CD14-positive monocyte (primary cell): Measurements from ENCODE around the gene SFTPD. TPM values are rescaled to one million over a fixed set of nuclear protein-coding genes. Genes with fewer than 3 reads are reported as not detected.
A peak's percentile ranks its signal among the peaks of the same experiment; 100 is the strongest.

Source experiments
- DNase-seq, 3 donors: peaks; one replicate each; pipeline ENCODE4 v3.0.0-alpha.2; 2011 to 2022
- H2AFZ ChIP-seq: 2 replicates; pipeline ENCODE4 v1.6.0; 2012; ENCODE audit warnings: mild to moderate bottlenecking, low read depth, low read length, inconsistent platforms; ENCODE audit not compliant: insufficient read depth, poor library complexity, severe bottlenecking
- H3K27ac ChIP-seq, 2 donors: 1 replicate in 1 of 2; 2 replicates in 1 of 2; pipeline ENCODE4 v1.5.1; 2012 to 2013; ENCODE audit warnings: low read length in 2 of 2, control low read depth in 1 of 2, inconsistent platforms in 1 of 2, low read depth in 1 of 2, mild to moderate bottlenecking in 1 of 2
- H3K27me3 ChIP-seq, 2 donors: one replicate each; pipeline versions ENCODE4 v1.6.0 to v1.6.1; 2011 to 2013; ENCODE audit warnings: low read length in 2 of 2; ENCODE audit not compliant: control insufficient read depth in 2 of 2, insufficient read depth in 2 of 2
- H3K36me3 ChIP-seq, 2 donors: replicated peaks in 1 of 2; 1 replicate in 1 of 2; 2 replicates in 1 of 2; pipeline versions ENCODE4 v1.5.1 to v1.6.1; 2012 to 2013; ENCODE audit warnings: low read length in 2 of 2, control low read depth in 1 of 2, inconsistent platforms in 1 of 2, mild to moderate bottlenecking in 1 of 2; ENCODE audit not compliant: insufficient read depth in 2 of 2, control insufficient read depth in 1 of 2
- H3K4me1 ChIP-seq, 2 donors: 1 replicate in 1 of 2; 2 replicates in 1 of 2; pipeline versions ENCODE4 v1.5.1 to v1.6.1; 2012 to 2013; ENCODE audit warnings: low read length in 2 of 2, control low read depth in 1 of 2, inconsistent platforms in 1 of 2, mild to moderate bottlenecking in 1 of 2, moderate library complexity in 1 of 2; ENCODE audit not compliant: insufficient read depth in 2 of 2, control insufficient read depth in 1 of 2
- H3K4me2 ChIP-seq: replicated peaks from 2 replicates; pipeline ENCODE3; 2012; ENCODE audit warnings: low read length, moderate library complexity, mild to moderate bottlenecking; ENCODE audit not compliant: poor library complexity, severe bottlenecking; ENCODE audit errors: extremely low read depth
- H3K4me3 ChIP-seq, 3 experiments: fragments of 200-600 bp in 1 of 3; sonication (generic) in 1 of 3; replicated peaks in 1 of 3; 1 replicate in 2 of 3; 2 replicates in 1 of 3; pipeline ENCODE4 v1.5.1; 2011 to 2013; ENCODE audit warnings: low read length in 3 of 3, mild to moderate bottlenecking in 3 of 3, control low read depth in 2 of 3, low read depth in 2 of 3, inconsistent platforms in 1 of 3, moderate library complexity in 1 of 3
- H3K79me2 ChIP-seq: 2 replicates; pipeline ENCODE4 v1.6.0; 2012; ENCODE audit warnings: mild to moderate bottlenecking, control low read depth, inconsistent platforms, low read length, moderate library complexity; ENCODE audit not compliant: insufficient read depth
- H3K9ac ChIP-seq: 2 replicates; pipeline ENCODE4 v1.6.0; 2017; ENCODE audit warnings: low read length, mild to moderate bottlenecking; ENCODE audit not compliant: insufficient read depth, poor library complexity, severe bottlenecking
- H3K9me3 ChIP-seq, 2 donors: replicated peaks in 1 of 2; 1 replicate in 1 of 2; 2 replicates in 1 of 2; pipeline versions ENCODE4 v1.5.1 to v1.6.1; 2012 to 2013; ENCODE audit warnings: low read length in 2 of 2, control low read depth in 1 of 2; ENCODE audit not compliant: control insufficient read depth in 1 of 2, insufficient read depth in 1 of 2
- H4K20me1 ChIP-seq: 2 replicates; pipeline ENCODE4 v1.6.0; 2012; ENCODE audit warnings: mild to moderate bottlenecking, low read length, control low read depth, moderate library complexity; ENCODE audit not compliant: insufficient read depth
- H3K27ac Mint-ChIP-seq, 7 donors: one replicate each; pipeline ENCODE4 v1.8.0; 2020; ENCODE audit warnings: mild to moderate bottlenecking in 7 of 7, mixed read lengths in 7 of 7, moderate library complexity in 6 of 7, inconsistent platforms in 2 of 7
- H3K27me3 Mint-ChIP-seq, 3 donors: one replicate each; pipeline ENCODE4 v1.8.0; 2021 to 2022; ENCODE audit warnings: low read depth in 3 of 3, mild to moderate bottlenecking in 3 of 3, mixed read lengths in 3 of 3, moderate library complexity in 3 of 3, inconsistent platforms in 1 of 3
- H3K36me3 Mint-ChIP-seq, 2 donors: one replicate each; pipeline ENCODE4 v1.8.0; 2020; ENCODE audit warnings: mixed read lengths in 2 of 2, inconsistent platforms in 1 of 2, mild to moderate bottlenecking in 1 of 2
- H3K4me1 Mint-ChIP-seq: one replicate; pipeline ENCODE4 v1.8.0; 2020; ENCODE audit warnings: mild to moderate bottlenecking, mixed read lengths
- H3K4me3 Mint-ChIP-seq, 2 donors: one replicate each; pipeline ENCODE4 v1.8.0; 2020; ENCODE audit warnings: mild to moderate bottlenecking in 2 of 2, mixed read lengths in 2 of 2, moderate library complexity in 1 of 2
- H3K9me3 Mint-ChIP-seq, 7 donors: one replicate each; pipeline ENCODE4 v1.8.0; 2020 to 2022; ENCODE audit warnings: mixed read lengths in 7 of 7, mild to moderate bottlenecking in 6 of 7, moderate library complexity in 6 of 7, inconsistent platforms in 2 of 7
- WGBS: methylation state at CpG from one replicate; pipeline ENCODE4 v1.1.5; 2013; ENCODE audit warnings: missing lambda C conversion rate; ENCODE audit not compliant: insufficient coverage; 5-methylcytosine and 5-hydroxymethylcytosine counted together
- intact Hi-C, 2 donors: fragments of 100-400 bp; cut with micrococcal nuclease; formaldehyde crosslinking; loops; one replicate each; pipeline versions ENCODE4 v1.15.0 to v1.15.1; 2023
- polyA plus RNA-seq, 3 donors: library from polyadenylated mRNA; depleted of rRNA in 1 of 3; unstranded in 2 of 3; stranded (reverse) in 1 of 3; fragments of 300-500 nt in 2 of 3; fragments of >200 nt in 1 of 3; fragmentation: Illumina TruSeq in 2 of 3; gene quantifications; 1 replicate in 2 of 3; 2 replicates in 1 of 3; pipeline ENCODE4 v1.2.3, GENCODE V29; 2012 to 2021
- TF ChIP-seq, protein P1 (sequence below): fragments of 200-600 bp; IDR thresholded peaks from one replicate; pipeline ENCODE4 v1.8.0; 2022; ENCODE audit warnings: antibody characterized with exemption, mild to moderate bottlenecking

SFTPD gene
- polyA plus RNA-seq, 3 donors, result 0.84 to 1.4 (median 1.2) TPM

DNA sequence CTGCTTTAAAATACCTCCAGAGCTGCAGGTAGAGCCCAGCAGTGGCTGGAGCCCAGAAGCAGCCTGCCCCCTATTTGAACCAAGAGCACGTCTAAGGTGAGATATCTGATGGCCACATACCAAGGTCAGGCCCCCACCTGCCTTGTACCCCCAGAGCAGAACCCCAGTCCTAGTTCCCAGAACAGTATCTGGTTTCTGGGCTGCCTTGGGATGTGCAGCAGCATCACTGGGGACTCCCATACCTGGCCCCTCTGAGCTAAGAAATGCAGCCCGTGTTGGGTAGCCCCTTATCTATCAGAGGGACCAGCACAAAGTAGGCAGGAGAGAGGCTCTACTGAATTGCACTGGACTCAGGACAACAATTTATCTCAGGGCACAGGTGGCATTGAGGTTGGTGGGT lies 8.9 kb downstream of the SFTPD start:
- peak overlapping the region in 1 of 3 experiments; percentile 39 for H3K4me3 ChIP-seq
- peak overlapping the region; percentile 24 for H3K9ac ChIP-seq
- H3K4me1 ChIP-seq, result peaks cover 61 to 69% of the 10 kb centered on the region in 2 donors
- H3K27me3 ChIP-seq, result no peaks in the 10 kb centered on the region
- no peaks in the 10 kb centered on the region for H3K79me2 ChIP-seq
- WGBS, result 100% methylated on average over 2 of the region's 2 CpGs
- TF ChIP-seq, protein P1, sequence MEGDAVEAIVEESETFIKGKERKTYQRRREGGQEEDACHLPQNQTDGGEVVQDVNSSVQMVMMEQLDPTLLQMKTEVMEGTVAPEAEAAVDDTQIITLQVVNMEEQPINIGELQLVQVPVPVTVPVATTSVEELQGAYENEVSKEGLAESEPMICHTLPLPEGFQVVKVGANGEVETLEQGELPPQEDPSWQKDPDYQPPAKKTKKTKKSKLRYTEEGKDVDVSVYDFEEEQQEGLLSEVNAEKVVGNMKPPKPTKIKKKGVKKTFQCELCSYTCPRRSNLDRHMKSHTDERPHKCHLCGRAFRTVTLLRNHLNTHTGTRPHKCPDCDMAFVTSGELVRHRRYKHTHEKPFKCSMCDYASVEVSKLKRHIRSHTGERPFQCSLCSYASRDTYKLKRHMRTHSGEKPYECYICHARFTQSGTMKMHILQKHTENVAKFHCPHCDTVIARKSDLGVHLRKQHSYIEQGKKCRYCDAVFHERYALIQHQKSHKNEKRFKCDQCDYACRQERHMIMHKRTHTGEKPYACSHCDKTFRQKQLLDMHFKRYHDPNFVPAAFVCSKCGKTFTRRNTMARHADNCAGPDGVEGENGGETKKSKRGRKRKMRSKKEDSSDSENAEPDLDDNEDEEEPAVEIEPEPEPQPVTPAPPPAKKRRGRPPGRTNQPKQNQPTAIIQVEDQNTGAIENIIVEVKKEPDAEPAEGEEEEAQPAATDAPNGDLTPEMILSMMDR, result no peak
- no peak for DNase-seq
- H3K9me3 ChIP-seq, result no peaks in the 10 kb centered on the region
- Mint-ChIP-seq H3K9me3 (peaks cover 0 to 4% (median 0%) of the 10 kb centered on the region in 7 donors), H3K36me3 (peaks cover 0 to 6% of the 10 kb centered on the region in 2 donors), H3K4me3 (no peak overlapping the region), H3K27ac (peak overlapping the region; percentile 92 to 98 (median 96)), H3K27me3 (peaks cover 0 to 2% (median 1%) of the 10 kb centered on the region in 3 donors), H3K4me1 (peaks cover 65% of the 10 kb centered on the region)
- no peaks in the 10 kb centered on the region for H4K20me1 ChIP-seq
- intact Hi-C loops, result no loop called here
- H3K36me3 ChIP-seq, result no peaks in the 10 kb centered on the region
- no peak overlapping the region for H2AFZ ChIP-seq
- H3K27ac ChIP-seq, result peak overlapping the region; percentile 65 to 85
- H3K4me2 ChIP-seq, result peak overlapping the region; percentile 31

DNA sequence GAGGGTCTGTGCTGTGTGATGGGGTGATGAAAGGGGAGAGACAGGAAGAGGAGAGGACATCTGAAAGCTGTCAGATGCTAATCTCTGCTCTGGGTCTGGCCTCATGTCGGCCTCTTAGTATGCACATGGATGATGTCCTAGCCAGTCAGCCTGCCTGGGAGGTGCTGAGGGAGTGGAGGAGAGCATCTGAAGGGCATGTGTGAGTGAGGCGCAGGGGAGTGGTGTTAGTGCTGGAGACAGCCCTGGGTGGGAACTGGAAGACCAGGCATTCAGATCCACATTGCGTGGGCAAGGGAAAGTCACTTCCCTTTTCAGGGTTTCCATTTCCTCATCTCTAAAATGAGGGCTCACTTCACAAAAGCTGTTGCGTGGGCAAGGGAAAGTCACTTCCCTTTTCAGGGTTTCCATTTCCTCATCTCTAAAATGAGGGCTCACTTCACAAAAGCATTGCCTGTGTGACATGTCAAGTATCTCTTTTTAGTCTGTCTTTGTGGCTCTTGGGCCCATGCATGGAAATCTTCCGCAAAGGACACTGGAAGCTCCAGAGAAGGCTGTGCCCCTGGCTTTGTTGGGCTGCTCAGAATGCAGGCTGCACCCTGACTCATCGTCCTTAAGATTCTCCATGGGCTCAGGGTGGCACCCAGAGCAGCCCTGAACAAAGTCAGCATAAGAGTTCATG lies 10.0 kb downstream of the SFTPD start:
- no peaks in the 10 kb centered on the region for H3K27me3 ChIP-seq
- H3K9ac ChIP-seq, result peak overlapping the region; percentile 24
- H3K36me3 Mint-ChIP-seq, result peaks cover 0 to 6% of the 10 kb centered on the region in 2 donors
- peak overlapping the region in 1 of 3 experiments; percentile 39 for H3K4me3 ChIP-seq
- peak overlapping the region; percentile 27 to 64 for H3K4me3 Mint-ChIP-seq
- H3K4me1 ChIP-seq, result peaks cover 61 to 69% of the 10 kb centered on the region in 2 donors
- H2AFZ ChIP-seq, result no peak overlapping the region
- peak; percentile 95 to 96 (median 96) for DNase-seq
- intact Hi-C loops, result no loop called here
- TF ChIP-seq, protein P1, result no peak
- no peaks in the 10 kb centered on the region for H3K36me3 ChIP-seq
- H3K4me2 ChIP-seq, result peak overlapping the region; percentile 31
- peaks cover 0 to 4% (median 0%) of the 10 kb centered on the region in 7 donors for H3K9me3 Mint-ChIP-seq
- no peaks in the 10 kb centered on the region for H3K9me3 ChIP-seq
- peaks cover 0 to 3% (median 0%) of the 10 kb centered on the region in 3 donors for H3K27me3 Mint-ChIP-seq
- no peaks in the 10 kb centered on the region for H3K79me2 ChIP-seq
- H3K27ac Mint-ChIP-seq, result peak overlapping the region; percentile 92 to 98 (median 96)
- WGBS, result 30% methylated on average over 4 of the region's 6 CpGs
- no peaks in the 10 kb centered on the region for H4K20me1 ChIP-seq
- peaks cover 65% of the 10 kb centered on the region for H3K4me1 Mint-ChIP-seq
- H3K27ac ChIP-seq, result peak overlapping the region; percentile 74 to 85
